ENCODE data around the gene ARMH3. TPM values are rescaled to one million over a fixed set of nuclear protein-coding genes. Genes with fewer than 3 reads are reported as not detected.

The ARMH3 gene
- total and polyA plus RNA-seq, 2 experiments from 2014 or later: 8.7 to 11.1 TPM

GRCh38 chr10:101867931-101868330, 188.0 kb downstream of the ARMH3 start (continued):
- TF ChIP-seq ZNF462 (CRISPR knock-in tag; IDR thresholded peaks at IDR 0.05): no peak
- no peak for TF ChIP-seq STAT1 (IDR thresholded peaks at IDR 0.05; ENCODE audit: unreplicated experiment)
- TF ChIP-seq ETS1 (IDR thresholded peaks at IDR 0.05): no peak
- no peak for TF ChIP-seq JUNB (IDR thresholded peaks at IDR 0.05; ENCODE audit: unreplicated experiment)
- no peak for TF ChIP-seq ZNF114 (CRISPR knock-in tag; IDR thresholded peaks at IDR 0.05)
- TF ChIP-seq EZH2 (IDR thresholded peaks at IDR 0.05; ENCODE audit: low read depth, unreplicated experiment): no peak
- TF ChIP-seq NANOG (IDR thresholded peaks at IDR 0.05; ENCODE audit: borderline replicate concordance): no peak
- no peak for TF ChIP-seq CREB1 (CRISPR knock-in tag; IDR thresholded peaks at IDR 0.05; ENCODE audit: low read depth)
- TF ChIP-seq POLR2AphosphoS5 (IDR thresholded peaks at IDR 0.05; ENCODE audit: low read depth): no peak

GRCh38 chr10:101859530-101859929, 196.4 kb downstream of the ARMH3 start:
- H3F3A ChIP-seq (replicated peaks; ENCODE audit: low read depth): no peaks in the 10 kb centered on the region
- no peaks in the 10 kb centered on the region for H3K27me3 ChIP-seq (ENCODE audit: insufficient read depth)
- no peaks in the 10 kb centered on the region for H3K4me1 ChIP-seq (ENCODE audit: insufficient read depth)
- H3K79me2 ChIP-seq (replicated peaks; ENCODE audit: insufficient read depth): no peaks in the 10 kb centered on the region
- H3K4me2 ChIP-seq: no peak overlapping the region
- Mint-ChIP-seq H3K9me3 (peaks cover 14% of the 10 kb centered on the region), H3K4me1 (no peaks in the 10 kb centered on the region), H3K27me3 (ENCODE audit: insufficient read depth, low read depth, poor library complexity) (peaks cover 2% of the 10 kb centered on the region), H3K36me3 (ENCODE audit: low read depth) (peaks cover 13% of the 10 kb centered on the region), H3K27ac (no peak overlapping the region), H3K4me3 (no peak overlapping the region)
- H3K27ac ChIP-seq (ENCODE audit: low read depth): no peak overlapping the region
- H3K4me3 ChIP-seq: no peak overlapping the region
- ATAC-seq: no peak
- H3K9me2 ChIP-seq (ENCODE audit: insufficient read depth): no peaks in the 10 kb centered on the region
- H4K20me1 ChIP-seq (replicated peaks; ENCODE audit: insufficient read depth): no peaks in the 10 kb centered on the region
- no peaks in the 10 kb centered on the region for H3K36me3 ChIP-seq (ENCODE audit: insufficient read depth)
- no peak for DNase-seq (ENCODE audit: low spot score)
- no peak overlapping the region for H2AFZ ChIP-seq
- TF ChIP-seq POLR2AphosphoS5 (IDR thresholded peaks at IDR 0.05; ENCODE audit: low read depth): no peak
- TF ChIP-seq REST (IDR thresholded peaks at IDR 0.05; ENCODE audit: unreplicated experiment): no peak
- TF ChIP-seq EZH2 (IDR thresholded peaks at IDR 0.05; ENCODE audit: low read depth, unreplicated experiment): no peak
- no peak for TF ChIP-seq ZNF114 (CRISPR knock-in tag; IDR thresholded peaks at IDR 0.05)
- TF ChIP-seq JUNB (IDR thresholded peaks at IDR 0.05; ENCODE audit: unreplicated experiment): no peak
